K562 (cell line): ENCODE results near the gene CDC42BPB. TPM values are rescaled to one million over a fixed set of nuclear protein-coding genes. Genes with fewer than 3 reads are reported as not detected.

ENCODE experiments used
- ATAC-seq: fragments of 200-7000 bp; cut with Tn5 transposase; 3 replicates; pipeline ENCODE4 v1.9.1; 2020; ENCODE audit warnings: moderate library complexity
- BruUV-seq: library from RNA; stranded (reverse); fragments of 400-500 nt; replicated peaks from 2 replicates; lab custom pipeline; 2021; lab: Mats Ljungman, UMichigan
- CTCF ChIA-PET: fragments of 300-600 bp; formaldehyde crosslinking; extraction: SDS; loops from one replicate; lab custom pipeline; 2021; ENCODE audit warnings: low intra/inter-chr PET ratio; lab: Yijun Ruan, JAX
- POLR2A ChIA-PET: fragments of 300-600, 350-650 bp; sonication (Branson Sonifier 250); formaldehyde crosslinking; extraction: SDS; loops from one replicate; lab custom pipeline; 2021; ENCODE audit warnings: antibody characterized with exemption, inconsistent platforms; lab: Yijun Ruan, JAX
- DNase-seq, 4 experiments: peaks; one replicate each; pipeline versions ENCODE4 v3.0.0 to v3.0.0-alpha.2; 2011 to 2018; ENCODE audit warnings: low spot score in 3 of 4, mixed read lengths in 3 of 4; ENCODE audit errors: extremely low read depth in 1 of 4
- FAIRE-seq: peaks from 2 replicates; lab custom pipeline; 2011; peaks lifted over from hg19 to GRCh38; lab: Jason Lieb, UNC
- H2AFZ ChIP-seq: 2 replicates; pipeline ENCODE4 v1.6.0; 2011; ENCODE audit warnings: low read depth, low read length, control low read depth, inconsistent platforms
- H3K27ac ChIP-seq: fragments of 200-600 bp; 3 replicates; pipeline ENCODE4 v1.8.0; 2011; ENCODE audit warnings: low read depth, mild to moderate bottlenecking, control low read depth, inconsistent platforms, low read length, moderate library complexity, mixed read lengths; ENCODE audit errors: extremely low read depth
- H3K27me3 ChIP-seq, 2 experiments: fragments of 300-600 bp in 1 of 2; 2 replicates in 1 of 2; 3 replicates in 1 of 2; pipeline versions ENCODE4 v1.6.0 to v1.8.0; 2011; ENCODE audit warnings: inconsistent platforms in 2 of 2, low read length in 2 of 2, mild to moderate bottlenecking in 1 of 2, mixed read lengths in 1 of 2, moderate library complexity in 1 of 2; ENCODE audit not compliant: control insufficient read depth in 2 of 2, insufficient read depth in 2 of 2
- H3K36me3 ChIP-seq: fragments of 300-600 bp; 3 replicates; pipeline ENCODE4 v1.8.0; 2011; ENCODE audit warnings: mild to moderate bottlenecking, low read length, inconsistent platforms; ENCODE audit not compliant: control insufficient read depth, insufficient read depth
- H3K4me1 ChIP-seq, 2 experiments: fragments of 200-600 bp in 1 of 2; replicated peaks in 1 of 2; 2 replicates in 1 of 2; 3 replicates in 1 of 2; pipeline versions ENCODE4 v1.5.1 to v1.8.0; 2011; ENCODE audit warnings: inconsistent platforms in 2 of 2, low read length in 2 of 2, mild to moderate bottlenecking in 1 of 2, mixed read lengths in 1 of 2, moderate library complexity in 1 of 2; ENCODE audit not compliant: control insufficient read depth in 2 of 2, insufficient read depth in 2 of 2
- H3K4me2 ChIP-seq: 2 replicates; pipeline ENCODE4 v1.6.1; 2011; ENCODE audit warnings: low read length, control low read depth, inconsistent platforms, mixed read lengths; ENCODE audit not compliant: insufficient read depth
- H3K4me3 ChIP-seq: fragments of 200-600 bp; sonication (generic), shearing (Covaris generic); 2 replicates; pipeline ENCODE4 v1.5.1; 2016; ENCODE audit warnings: control low read depth, inconsistent platforms
- H3K79me2 ChIP-seq: fragments of 200-600 bp; 3 replicates; pipeline ENCODE4 v1.8.0; 2011; ENCODE audit warnings: low read length, inconsistent platforms; ENCODE audit not compliant: control insufficient read depth, insufficient read depth
- H3K9ac ChIP-seq, 2 experiments: 2 replicates each; pipeline versions ENCODE4 v1.6.0 to v1.6.1; 2011; ENCODE audit warnings: low read depth in 2 of 2, low read length in 2 of 2, control low read depth in 1 of 2, inconsistent platforms in 1 of 2, mild to moderate bottlenecking in 1 of 2, mixed read lengths in 1 of 2; ENCODE audit not compliant: insufficient read depth in 1 of 2
- H3K9me1 ChIP-seq: one replicate; pipeline ENCODE4 v1.6.0; 2011; ENCODE audit warnings: inconsistent platforms, mild to moderate bottlenecking, low read length, moderate library complexity; ENCODE audit not compliant: control insufficient read depth, insufficient read depth
- H3K9me3 ChIP-seq: replicated peaks from 2 replicates; pipeline ENCODE4 v1.5.1; 2011; ENCODE audit warnings: low read depth, low read length, inconsistent platforms; ENCODE audit not compliant: control insufficient read depth, insufficient read depth
- H4K20me1 ChIP-seq: replicated peaks from 2 replicates; pipeline ENCODE4 v1.6.1; 2011; ENCODE audit warnings: low read length, inconsistent platforms, mixed read lengths; ENCODE audit not compliant: control insufficient read depth, insufficient read depth
- ARHGAP35 ChIP-seq: fragments of 450-650 bp; IDR thresholded peaks from 2 replicates; pipeline ENCODE4 v1.6.1; 2018; ENCODE audit not compliant: partially characterized antibody
- CXXC5 ChIP-seq: fragments of 250-450 bp; sonication (Bioruptor Pico); IDR thresholded peaks from 2 replicates; pipeline ENCODE4 v1.8.0; 2022; ENCODE audit warnings: inconsistent platforms, mild to moderate bottlenecking, moderate library complexity
- ESRRA ChIP-seq: fragments of 450-650 bp; IDR thresholded peaks from 2 replicates; pipeline ENCODE4 v1.6.1; 2014; ENCODE audit warnings: low read depth, mild to moderate bottlenecking, moderate library complexity, borderline replicate concordance
- HNRNPH1 ChIP-seq: fragments of 200-400 bp; formaldehyde crosslinking; optimal IDR thresholded peaks from 2 replicates; pipeline ENCODE3; 2017; ENCODE audit warnings: low read depth, mild to moderate bottlenecking, low read length, moderate library complexity
- ILF3 ChIP-seq: fragments of 450-650 bp; IDR thresholded peaks from 2 replicates; pipeline ENCODE4 v1.6.1; 2018; ENCODE audit warnings: antibody characterized with exemption, mild to moderate bottlenecking, moderate library complexity, borderline replicate concordance
- JUN ChIP-seq, 2 experiments: sonication (generic) in 1 of 2; formaldehyde crosslinking in 1 of 2; IDR thresholded peaks; 2 replicates each; pipeline versions ENCODE4 v1.6.1 to v1.8.0; 2012 to 2022; ENCODE audit warnings: borderline replicate concordance in 2 of 2, mild to moderate bottlenecking in 2 of 2, improper control_type of control experiment in 1 of 2, low read depth in 1 of 2, low read length in 1 of 2, missing genetic modification reagents in 1 of 2
- RBM15 ChIP-seq: fragments of 200-400 bp; formaldehyde crosslinking; IDR thresholded peaks from 2 replicates; pipeline ENCODE4 v1.6.1; 2018; ENCODE audit warnings: mild to moderate bottlenecking, low read length, moderate library complexity; ENCODE audit not compliant: insufficient read depth
- SAFB ChIP-seq: fragments of 200-400 bp; formaldehyde crosslinking; IDR thresholded peaks from 2 replicates; pipeline ENCODE4 v1.6.1; 2017; ENCODE audit warnings: low read depth, low read length, borderline replicate concordance
- SIX5 ChIP-seq, 2 experiments: IDR thresholded peaks; 2 replicates each; pipeline ENCODE4 v1.6.1; 2011; ENCODE audit warnings: low read length in 2 of 2, borderline replicate concordance in 1 of 2, low read depth in 1 of 2, mild to moderate bottlenecking in 1 of 2, moderate library complexity in 1 of 2; ENCODE audit not compliant: insufficient read depth in 1 of 2
- ZNF324 ChIP-seq: fragments of 250-450 bp; sonication (Bioruptor Pico); IDR thresholded peaks from 2 replicates; pipeline ENCODE4 v1.4.0; 2020; ENCODE audit warnings: mild to moderate bottlenecking
- WGBS: fragments of 100-300 bp; shearing (Covaris generic); methylation state at CpG from one replicate; pipeline ENCODE4 v1.1.6; 2016; ENCODE audit warnings: low coverage, mixed read lengths; ENCODE audit not compliant: insufficient coverage; ENCODE audit errors: missing lambda C conversion rate; 5-methylcytosine and 5-hydroxymethylcytosine counted together
- in situ Hi-C: fragments of 300-500 bp; cut with MboI; formaldehyde crosslinking; loops from 4 replicates; pipeline ENCODE4 v1.15.0; 2018; ENCODE audit warnings: inconsistent platforms, mixed read lengths
- intact Hi-C: fragments of 100-400 bp; cut with micrococcal nuclease; formaldehyde crosslinking; loops from 2 replicates; pipeline ENCODE4 v1.14.2; 2022
- polyA plus RNA-seq, 8 experiments: library from polyadenylated mRNA; depleted of rRNA in 4 of 8; stranded (reverse) in 5 of 8; unstranded in 3 of 8; fragments of >200 nt; fragmentation: Nextera tagmentation in 2 of 8; fragmentation: Illumina TruSeq in 1 of 8; extraction: Ambion mirVana in 2 of 8; extraction: Trizol in 1 of 8; gene quantifications; 2 replicates each; pipeline versions ENCODE4 v1.2.1 to v1.2.3, GENCODE V29; 2011 to 2014; ENCODE audit warnings: inconsistent platforms in 1 of 8, missing spikeins in 1 of 8
- total RNA-seq, 7 experiments: library from RNA; depleted of rRNA in 6 of 7; stranded (reverse); fragments of >200 nt in 6 of 7; fragmentation: Illumina TruSeq in 2 of 7; extraction: Trizol in 2 of 7; gene quantifications; 2 replicates each; pipeline versions ENCODE4 v1.2.1 to v1.2.3, GENCODE V29; 2011 to 2021; ENCODE audit warnings: low replicate concordance in 1 of 7
- TF ChIP-seq, protein P1 (sequence below): fragments of 250-450 bp; sonication (Bioruptor Pico); IDR thresholded peaks from 2 replicates; pipeline ENCODE4 v1.9.0; 2021; ENCODE audit warnings: mild to moderate bottlenecking, inconsistent platforms
- TF ChIP-seq, protein P2 (sequence below): fragments of 450-650 bp; formaldehyde crosslinking; IDR thresholded peaks from 2 replicates; pipeline ENCODE4 v1.4.0; 2020; ENCODE audit warnings: mild to moderate bottlenecking, moderate library complexity
- TF ChIP-seq, protein P3 (sequence below): sonication (generic); formaldehyde crosslinking; IDR thresholded peaks from 2 replicates; pipeline ENCODE4 v1.8.0; 2022; ENCODE audit warnings: mild to moderate bottlenecking, missing genetic modification reagents
- TF ChIP-seq, protein P4 (sequence below): fragments of 450-650 bp; IDR thresholded peaks from 2 replicates; pipeline ENCODE4 v1.6.1; 2016; ENCODE audit warnings: antibody characterized with exemption

Gene CDC42BPB
- total and polyA plus RNA-seq, 9 of the 15 experiments (the other 6 are each of a cell fraction or from before 2014, with no cell fraction given): 0.07 to 24.3 (median 12.6) TPM

DNA sequence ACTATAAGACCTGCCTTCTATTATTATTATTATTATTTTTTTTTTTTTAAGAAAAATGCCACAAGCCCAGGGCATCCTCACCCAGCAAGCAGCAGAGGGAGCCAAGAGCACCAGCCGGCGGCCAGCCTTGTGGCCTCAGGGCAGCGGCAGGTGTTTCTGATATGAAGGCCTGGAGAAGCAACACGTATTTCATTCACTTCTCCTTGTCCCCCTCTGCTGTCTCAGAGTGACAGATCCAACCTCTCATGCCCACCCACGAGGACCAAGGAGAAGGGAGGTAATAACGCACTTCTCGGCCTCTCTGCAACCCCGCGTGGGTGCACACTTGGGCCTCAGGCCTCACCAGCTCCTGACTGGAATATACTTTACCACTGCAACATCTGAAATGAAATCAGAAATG, 25.4 kb downstream of the CDC42BPB start (continued):
- TF ChIP-seq, protein P1, sequence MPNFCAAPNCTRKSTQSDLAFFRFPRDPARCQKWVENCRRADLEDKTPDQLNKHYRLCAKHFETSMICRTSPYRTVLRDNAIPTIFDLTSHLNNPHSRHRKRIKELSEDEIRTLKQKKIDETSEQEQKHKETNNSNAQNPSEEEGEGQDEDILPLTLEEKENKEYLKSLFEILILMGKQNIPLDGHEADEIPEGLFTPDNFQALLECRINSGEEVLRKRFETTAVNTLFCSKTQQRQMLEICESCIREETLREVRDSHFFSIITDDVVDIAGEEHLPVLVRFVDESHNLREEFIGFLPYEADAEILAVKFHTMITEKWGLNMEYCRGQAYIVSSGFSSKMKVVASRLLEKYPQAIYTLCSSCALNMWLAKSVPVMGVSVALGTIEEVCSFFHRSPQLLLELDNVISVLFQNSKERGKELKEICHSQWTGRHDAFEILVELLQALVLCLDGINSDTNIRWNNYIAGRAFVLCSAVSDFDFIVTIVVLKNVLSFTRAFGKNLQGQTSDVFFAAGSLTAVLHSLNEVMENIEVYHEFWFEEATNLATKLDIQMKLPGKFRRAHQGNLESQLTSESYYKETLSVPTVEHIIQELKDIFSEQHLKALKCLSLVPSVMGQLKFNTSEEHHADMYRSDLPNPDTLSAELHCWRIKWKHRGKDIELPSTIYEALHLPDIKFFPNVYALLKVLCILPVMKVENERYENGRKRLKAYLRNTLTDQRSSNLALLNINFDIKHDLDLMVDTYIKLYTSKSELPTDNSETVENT (CRISPR knock-in tag): no peak

DNA sequence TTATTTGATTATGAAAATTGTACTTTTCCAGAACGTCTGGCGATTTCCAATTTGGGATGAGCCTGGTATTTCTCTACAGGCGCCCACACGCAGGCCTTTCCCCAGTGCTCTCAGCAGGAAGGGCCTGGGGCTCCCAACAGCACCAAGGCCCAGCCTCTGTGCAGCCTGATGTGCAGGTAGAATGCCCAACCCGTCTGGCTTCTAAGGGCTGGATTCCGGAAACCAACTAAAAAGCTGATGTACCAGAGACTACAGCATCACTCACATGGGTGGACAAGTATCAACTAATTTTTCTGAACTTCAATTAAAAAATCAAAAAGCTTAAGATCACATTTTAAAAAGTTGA, 25.8 kb downstream of the CDC42BPB start:
- in situ Hi-C loops (no loop called here), intact Hi-C loops (no loop called here)
- Histone ChIP-seq H2AFZ (no peak overlapping the region), H3K79me2 (no peaks in the 10 kb centered on the region), H3K9ac (no peak overlapping the region), H3K27me3 (no peaks in the 10 kb centered on the region), H3K36me3 (no peaks in the 10 kb centered on the region), H3K4me2 (no peak overlapping the region), H3K4me3 (no peak overlapping the region), H3K4me1 (no peaks in the 10 kb centered on the region; a peak in 1 of 5 replicates), H3K9me1 (no peaks in the 10 kb centered on the region), H4K20me1 (no peaks in the 10 kb centered on the region), H3K9me3 (no peaks in the 10 kb centered on the region), H3K27ac (no peak overlapping the region)
- ATAC-seq: no peak
- ChIA-PET POLR2A (interaction anchor here (1.8 kb wide), 1 partner anchor 12 kb away, joined by 5 read pairs; no protein-coding TSS in a partner anchor), CTCF (interaction anchor here (0.7 kb wide), 1 partner anchor 249 kb away, joined by 4 read pairs; no protein-coding TSS in a partner anchor)
- DNase-seq: no peak
- 94% methylated on average over 5 of the region's 6 CpGs for WGBS
- BruUV-seq: no TSS peak
- FAIRE-seq: no peak
- TF ChIP-seq JUN (IDR thresholded peaks at IDR 0.05; ENCODE audit: borderline replicate concordance, low read depth, low read length) (no peak), JUN (CRISPR knock-in tag; IDR thresholded peaks at IDR 0.05; ENCODE audit: borderline replicate concordance) (no peak), CXXC5 (CRISPR knock-in tag) (no peak), ILF3 (no peak), ARHGAP35 (no peak), SIX5 (IDR thresholded peaks at IDR 0.05; ENCODE audit: borderline replicate concordance in 1 of 2, insufficient read depth in 1 of 2, low read depth in 1 of 2, low read length in 2 of 2) (no peak), ESRRA (no peak), SAFB (no peak), RBM15 (no peak), HNRNPH1 (no peak), ZNF324 (CRISPR knock-in tag) (no peak)
- TF ChIP-seq, protein P2, sequence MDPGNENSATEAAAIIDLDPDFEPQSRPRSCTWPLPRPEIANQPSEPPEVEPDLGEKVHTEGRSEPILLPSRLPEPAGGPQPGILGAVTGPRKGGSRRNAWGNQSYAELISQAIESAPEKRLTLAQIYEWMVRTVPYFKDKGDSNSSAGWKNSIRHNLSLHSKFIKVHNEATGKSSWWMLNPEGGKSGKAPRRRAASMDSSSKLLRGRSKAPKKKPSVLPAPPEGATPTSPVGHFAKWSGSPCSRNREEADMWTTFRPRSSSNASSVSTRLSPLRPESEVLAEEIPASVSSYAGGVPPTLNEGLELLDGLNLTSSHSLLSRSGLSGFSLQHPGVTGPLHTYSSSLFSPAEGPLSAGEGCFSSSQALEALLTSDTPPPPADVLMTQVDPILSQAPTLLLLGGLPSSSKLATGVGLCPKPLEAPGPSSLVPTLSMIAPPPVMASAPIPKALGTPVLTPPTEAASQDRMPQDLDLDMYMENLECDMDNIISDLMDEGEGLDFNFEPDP (CRISPR knock-in tag): no peak
- TF ChIP-seq, protein P3, sequence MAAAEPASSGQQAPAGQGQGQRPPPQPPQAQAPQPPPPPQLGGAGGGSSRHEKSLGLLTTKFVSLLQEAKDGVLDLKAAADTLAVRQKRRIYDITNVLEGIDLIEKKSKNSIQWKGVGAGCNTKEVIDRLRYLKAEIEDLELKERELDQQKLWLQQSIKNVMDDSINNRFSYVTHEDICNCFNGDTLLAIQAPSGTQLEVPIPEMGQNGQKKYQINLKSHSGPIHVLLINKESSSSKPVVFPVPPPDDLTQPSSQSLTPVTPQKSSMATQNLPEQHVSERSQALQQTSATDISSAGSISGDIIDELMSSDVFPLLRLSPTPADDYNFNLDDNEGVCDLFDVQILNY (CRISPR knock-in tag): no peak
- TF ChIP-seq, protein P4, sequence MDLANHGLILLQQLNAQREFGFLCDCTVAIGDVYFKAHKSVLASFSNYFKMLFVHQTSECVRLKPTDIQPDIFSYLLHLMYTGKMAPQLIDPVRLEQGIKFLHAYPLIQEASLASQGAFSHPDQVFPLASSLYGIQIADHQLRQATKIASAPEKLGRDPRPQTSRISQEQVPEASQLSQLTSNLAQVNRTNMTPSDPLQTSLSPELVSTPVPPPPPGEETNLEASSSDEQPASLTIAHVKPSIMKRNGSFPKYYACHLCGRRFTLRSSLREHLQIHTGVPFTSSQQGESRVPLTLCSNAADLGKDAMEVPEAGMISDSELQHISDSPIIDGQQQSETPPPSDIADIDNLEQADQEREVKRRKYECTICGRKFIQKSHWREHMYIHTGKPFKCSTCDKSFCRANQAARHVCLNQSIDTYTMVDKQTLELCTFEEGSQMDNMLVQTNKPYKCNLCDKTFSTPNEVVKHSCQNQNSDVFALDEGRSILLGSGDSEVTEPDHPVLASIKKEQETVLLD: no peak
